Measurements from ENCODE around the gene CHTF8.

Gene CHTF8

DNA sequence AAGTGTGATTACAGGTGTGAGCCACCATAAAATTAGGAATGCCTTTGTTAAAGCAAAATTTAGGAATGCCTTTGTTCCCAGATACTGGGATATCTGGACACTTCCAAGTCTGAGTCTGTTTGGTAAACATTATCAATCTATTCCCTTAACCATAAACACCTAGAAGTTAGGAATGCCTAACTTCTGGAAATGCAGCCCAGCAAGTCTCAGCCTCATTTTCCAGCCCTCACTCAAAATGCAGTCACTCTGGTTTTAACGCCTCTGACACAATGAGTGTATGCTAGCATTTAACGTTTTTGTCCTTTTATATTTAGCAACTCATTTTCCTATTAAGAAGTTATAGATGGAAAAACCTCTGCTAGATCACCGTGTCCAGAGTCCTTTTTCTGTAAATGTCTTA is 61.4 kb downstream of the CHTF8 start:
- Histone ChIP-seq H3K4me1 (ENCODE audit: insufficient read depth, poor library complexity, severe bottlenecking) (peaks cover 30% of the 10 kb centered on the region), H3K27me3 (ENCODE audit: insufficient read depth, poor library complexity, severe bottlenecking) (no peaks in the 10 kb centered on the region), H3K27ac (ENCODE audit: poor library complexity, severe bottlenecking) (no peak overlapping the region), H3K9me3 (ENCODE audit: severe bottlenecking) (no peaks in the 10 kb centered on the region), H3K4me3 (ENCODE audit: severe bottlenecking) (no peak overlapping the region), H3K36me3 (ENCODE audit: low read depth) (no peaks in the 10 kb centered on the region)
- DNase-seq (ENCODE audit: low spot score) (no peak), ATAC-seq (ENCODE audit: low read depth) (no peak)
- TF ChIP-seq, protein P1, sequence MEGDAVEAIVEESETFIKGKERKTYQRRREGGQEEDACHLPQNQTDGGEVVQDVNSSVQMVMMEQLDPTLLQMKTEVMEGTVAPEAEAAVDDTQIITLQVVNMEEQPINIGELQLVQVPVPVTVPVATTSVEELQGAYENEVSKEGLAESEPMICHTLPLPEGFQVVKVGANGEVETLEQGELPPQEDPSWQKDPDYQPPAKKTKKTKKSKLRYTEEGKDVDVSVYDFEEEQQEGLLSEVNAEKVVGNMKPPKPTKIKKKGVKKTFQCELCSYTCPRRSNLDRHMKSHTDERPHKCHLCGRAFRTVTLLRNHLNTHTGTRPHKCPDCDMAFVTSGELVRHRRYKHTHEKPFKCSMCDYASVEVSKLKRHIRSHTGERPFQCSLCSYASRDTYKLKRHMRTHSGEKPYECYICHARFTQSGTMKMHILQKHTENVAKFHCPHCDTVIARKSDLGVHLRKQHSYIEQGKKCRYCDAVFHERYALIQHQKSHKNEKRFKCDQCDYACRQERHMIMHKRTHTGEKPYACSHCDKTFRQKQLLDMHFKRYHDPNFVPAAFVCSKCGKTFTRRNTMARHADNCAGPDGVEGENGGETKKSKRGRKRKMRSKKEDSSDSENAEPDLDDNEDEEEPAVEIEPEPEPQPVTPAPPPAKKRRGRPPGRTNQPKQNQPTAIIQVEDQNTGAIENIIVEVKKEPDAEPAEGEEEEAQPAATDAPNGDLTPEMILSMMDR (IDR thresholded peaks at IDR 0.05; ENCODE audit: poor library complexity, severe bottlenecking): no peak

DNA sequence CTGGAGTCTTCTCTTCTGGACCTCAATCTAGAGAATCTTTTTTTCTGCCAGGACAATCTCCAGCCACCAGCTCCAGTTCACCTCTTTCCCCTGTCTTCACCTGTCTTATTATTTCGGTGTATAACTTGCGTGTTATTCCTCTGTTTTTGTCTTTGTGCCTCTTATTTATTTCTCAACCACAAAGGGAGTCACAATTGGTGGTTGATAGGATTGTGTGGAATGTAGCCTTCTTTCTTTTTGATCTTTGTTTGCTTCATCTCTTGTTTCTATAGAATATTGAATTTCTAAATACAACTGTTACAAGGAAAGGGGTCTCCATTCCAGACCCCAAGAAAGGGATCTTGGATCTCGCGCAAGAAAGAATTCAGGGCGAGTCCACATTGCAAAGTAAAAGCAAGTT is 62.9 kb downstream of the CHTF8 start:
- no peak overlapping the region for H3K27ac ChIP-seq (ENCODE audit: poor library complexity, severe bottlenecking)

More for the DNA sequence above, 62.9 kb downstream of the CHTF8 start:
- Histone ChIP-seq H3K9me3 (ENCODE audit: severe bottlenecking) (no peaks in the 10 kb centered on the region), H3K36me3 (ENCODE audit: low read depth) (no peaks in the 10 kb centered on the region), H3K4me1 (ENCODE audit: insufficient read depth, poor library complexity, severe bottlenecking) (peaks cover 31% of the 10 kb centered on the region), H3K27me3 (ENCODE audit: insufficient read depth, poor library complexity, severe bottlenecking) (no peaks in the 10 kb centered on the region), H3K4me3 (ENCODE audit: severe bottlenecking) (no peak overlapping the region)
- ATAC-seq (ENCODE audit: low read depth) (no peak), DNase-seq (ENCODE audit: low spot score) (no peak)
- TF ChIP-seq, protein P1 (IDR thresholded peaks at IDR 0.05; ENCODE audit: poor library complexity, severe bottlenecking): no peak

All from RWPE2 (cell line).